H1 (cell line): Measurements from ENCODE around the gene RPL14. TPM values are rescaled to one million over a fixed set of nuclear protein-coding genes. Genes with fewer than 3 reads are reported as not detected.

Experiments
- BRCA1 ChIP-seq: IDR thresholded peaks from 2 replicates; pipeline ENCODE4 v1.6.1; 2012; ENCODE audit warnings: low read depth, low read length, improper control_type of control experiment
- CEBPB ChIP-seq: IDR thresholded peaks from 2 replicates; pipeline ENCODE4 v1.6.1; 2012; ENCODE audit warnings: low read depth, low read length
- CREB1 ChIP-seq: IDR thresholded peaks from 2 replicates; pipeline ENCODE4 v1.6.1; 2012; ENCODE audit warnings: inconsistent platforms
- EGR1 ChIP-seq: IDR thresholded peaks from 2 replicates; pipeline ENCODE4 v1.6.1; 2011; ENCODE audit warnings: low read depth, low read length, borderline replicate concordance
- EP300 ChIP-seq, 2 experiments: IDR thresholded peaks; 1 replicate in 1 of 2; 2 replicates in 1 of 2; pipeline ENCODE4 v1.6.1; 2011 to 2012; ENCODE audit warnings: low read depth in 2 of 2, low read length in 2 of 2, mild to moderate bottlenecking in 2 of 2, borderline replicate concordance in 1 of 2, inconsistent platforms in 1 of 2, moderate library complexity in 1 of 2
- PHF8 ChIP-seq: fragments of 200-600 bp; sonication (generic); conservative IDR thresholded peaks from 2 replicates; pipeline ENCODE4 v1.7.1; 2012; ENCODE audit warnings: low read depth, mild to moderate bottlenecking, inconsistent platforms, low read length, moderate library complexity
- SIN3A ChIP-seq, 2 experiments: IDR thresholded peaks in 1 of 2; conservative IDR thresholded peaks in 1 of 2; 2 replicates each; pipeline ENCODE4 v1.6.1; 2011 to 2012; ENCODE audit warnings: low read length in 2 of 2, improper control_type of control experiment in 1 of 2, low read depth in 1 of 2, mild to moderate bottlenecking in 1 of 2
- SUZ12 ChIP-seq: fragments of 200-600 bp; sonication (generic); IDR thresholded peaks from 2 replicates; pipeline ENCODE4 v1.6.1; 2012; ENCODE audit warnings: mild to moderate bottlenecking, inconsistent platforms, low read length, moderate library complexity, mixed read lengths
- TBP ChIP-seq: IDR thresholded peaks from 2 replicates; pipeline ENCODE4 v1.6.1; 2011; ENCODE audit warnings: low read depth, low read length, improper control_type of control experiment
- polyA plus RNA-seq, 7 experiments: library from polyadenylated mRNA; depleted of rRNA in 3 of 7; stranded (reverse) in 5 of 7; unstranded in 2 of 7; fragments of >200 nt in 5 of 7; fragments of 200-250 nt in 2 of 7; gene quantifications; 1 replicate in 5 of 7; 2 replicates in 1 of 7; 4 replicates in 1 of 7; pipeline versions ENCODE4 v1.2.1 to v1.2.3, GENCODE V29; 2011 to 2013; ENCODE audit warnings: missing spikeins in 2 of 7, mixed read lengths in 2 of 7
- total RNA-seq: library from RNA; stranded (reverse); fragmentation: NEBNext Ultra II Directional; extraction: Animal tissue kit (Norgen Biotek cat#: 25700); gene quantifications from 2 replicates; pipeline ENCODE4 v1.2.1, GENCODE V29; 2021
- TF ChIP-seq, protein P1 (sequence below): fragments of 300-600 bp; sonication (generic); IDR thresholded peaks from 2 replicates; pipeline ENCODE4 v1.7.1; 2012; ENCODE audit warnings: low read length, moderate library complexity, mild to moderate bottlenecking, inconsistent platforms; ENCODE audit not compliant: insufficient replicate concordance

Gene RPL14
- total and polyA plus RNA-seq, 2 of the 8 experiments (the other 6 are each of a cell fraction or from before 2014, with no cell fraction given): 1,192 to 2,341 TPM

DNA sequence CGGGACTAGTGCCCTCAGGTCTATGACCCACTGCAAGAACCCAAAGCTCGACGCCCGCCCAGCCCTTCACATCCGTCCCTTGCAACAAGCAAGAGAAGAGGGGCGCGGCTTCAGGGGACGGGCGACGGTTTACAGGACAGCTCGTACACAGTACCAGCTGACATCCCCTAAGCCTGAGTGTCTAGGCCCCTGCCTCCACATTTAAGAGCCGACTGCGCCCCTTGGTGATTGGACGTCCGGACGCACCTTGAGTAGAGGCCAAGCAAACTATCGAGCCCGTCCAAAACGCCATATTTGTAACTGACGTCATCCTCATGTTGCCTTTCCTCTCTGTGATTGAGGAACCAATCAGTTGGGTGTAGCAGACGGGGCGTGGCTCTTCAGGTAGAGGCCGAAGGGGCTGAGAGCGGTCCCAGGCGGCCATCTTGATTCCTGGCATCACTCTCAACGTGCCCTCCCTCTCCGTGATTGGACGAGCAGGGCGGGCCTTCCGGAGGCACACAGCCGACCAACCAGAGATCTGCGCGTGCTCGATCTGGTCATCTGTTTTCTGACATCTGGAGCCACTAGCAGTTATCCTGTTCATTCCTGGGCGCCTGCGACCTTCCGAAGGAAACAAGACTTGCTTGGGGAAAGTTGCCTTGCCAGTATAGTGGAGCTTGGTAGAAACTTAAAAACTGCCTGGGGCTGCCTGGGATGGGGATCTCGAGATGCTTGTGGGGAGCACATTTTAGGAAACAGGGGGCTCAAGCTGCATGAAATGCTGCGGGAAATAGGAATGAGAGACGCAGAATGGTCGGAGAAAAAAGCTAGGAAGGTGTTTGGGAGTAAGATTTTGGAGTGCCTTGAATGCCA lies 4.0 kb upstream of the RPL14 start (continued):
- TF ChIP-seq EGR1 (no peak), TBP (peak; percentile 85), SIN3A (conservative IDR thresholded peaks at IDR 0.05 in 1 of 2, IDR thresholded peaks at IDR 0.05 in 1 of 2; ENCODE audit: low read depth in 1 of 2, low read length in 2 of 2) (peak; percentile 67 to 92; a peak in 2 of 4 replicates), BRCA1 (no peak), EP300 (IDR thresholded peaks at IDR 0.05; ENCODE audit: borderline replicate concordance in 1 of 2, low read depth in 2 of 2, low read length in 2 of 2) (no peak), CEBPB (0 out of 2 replicates have a peak, but pooled peaks have one; percentile 19), CREB1 (peak; percentile 90), SUZ12 (no peak), PHF8 (peak; percentile 74)
- TF ChIP-seq, protein P1, sequence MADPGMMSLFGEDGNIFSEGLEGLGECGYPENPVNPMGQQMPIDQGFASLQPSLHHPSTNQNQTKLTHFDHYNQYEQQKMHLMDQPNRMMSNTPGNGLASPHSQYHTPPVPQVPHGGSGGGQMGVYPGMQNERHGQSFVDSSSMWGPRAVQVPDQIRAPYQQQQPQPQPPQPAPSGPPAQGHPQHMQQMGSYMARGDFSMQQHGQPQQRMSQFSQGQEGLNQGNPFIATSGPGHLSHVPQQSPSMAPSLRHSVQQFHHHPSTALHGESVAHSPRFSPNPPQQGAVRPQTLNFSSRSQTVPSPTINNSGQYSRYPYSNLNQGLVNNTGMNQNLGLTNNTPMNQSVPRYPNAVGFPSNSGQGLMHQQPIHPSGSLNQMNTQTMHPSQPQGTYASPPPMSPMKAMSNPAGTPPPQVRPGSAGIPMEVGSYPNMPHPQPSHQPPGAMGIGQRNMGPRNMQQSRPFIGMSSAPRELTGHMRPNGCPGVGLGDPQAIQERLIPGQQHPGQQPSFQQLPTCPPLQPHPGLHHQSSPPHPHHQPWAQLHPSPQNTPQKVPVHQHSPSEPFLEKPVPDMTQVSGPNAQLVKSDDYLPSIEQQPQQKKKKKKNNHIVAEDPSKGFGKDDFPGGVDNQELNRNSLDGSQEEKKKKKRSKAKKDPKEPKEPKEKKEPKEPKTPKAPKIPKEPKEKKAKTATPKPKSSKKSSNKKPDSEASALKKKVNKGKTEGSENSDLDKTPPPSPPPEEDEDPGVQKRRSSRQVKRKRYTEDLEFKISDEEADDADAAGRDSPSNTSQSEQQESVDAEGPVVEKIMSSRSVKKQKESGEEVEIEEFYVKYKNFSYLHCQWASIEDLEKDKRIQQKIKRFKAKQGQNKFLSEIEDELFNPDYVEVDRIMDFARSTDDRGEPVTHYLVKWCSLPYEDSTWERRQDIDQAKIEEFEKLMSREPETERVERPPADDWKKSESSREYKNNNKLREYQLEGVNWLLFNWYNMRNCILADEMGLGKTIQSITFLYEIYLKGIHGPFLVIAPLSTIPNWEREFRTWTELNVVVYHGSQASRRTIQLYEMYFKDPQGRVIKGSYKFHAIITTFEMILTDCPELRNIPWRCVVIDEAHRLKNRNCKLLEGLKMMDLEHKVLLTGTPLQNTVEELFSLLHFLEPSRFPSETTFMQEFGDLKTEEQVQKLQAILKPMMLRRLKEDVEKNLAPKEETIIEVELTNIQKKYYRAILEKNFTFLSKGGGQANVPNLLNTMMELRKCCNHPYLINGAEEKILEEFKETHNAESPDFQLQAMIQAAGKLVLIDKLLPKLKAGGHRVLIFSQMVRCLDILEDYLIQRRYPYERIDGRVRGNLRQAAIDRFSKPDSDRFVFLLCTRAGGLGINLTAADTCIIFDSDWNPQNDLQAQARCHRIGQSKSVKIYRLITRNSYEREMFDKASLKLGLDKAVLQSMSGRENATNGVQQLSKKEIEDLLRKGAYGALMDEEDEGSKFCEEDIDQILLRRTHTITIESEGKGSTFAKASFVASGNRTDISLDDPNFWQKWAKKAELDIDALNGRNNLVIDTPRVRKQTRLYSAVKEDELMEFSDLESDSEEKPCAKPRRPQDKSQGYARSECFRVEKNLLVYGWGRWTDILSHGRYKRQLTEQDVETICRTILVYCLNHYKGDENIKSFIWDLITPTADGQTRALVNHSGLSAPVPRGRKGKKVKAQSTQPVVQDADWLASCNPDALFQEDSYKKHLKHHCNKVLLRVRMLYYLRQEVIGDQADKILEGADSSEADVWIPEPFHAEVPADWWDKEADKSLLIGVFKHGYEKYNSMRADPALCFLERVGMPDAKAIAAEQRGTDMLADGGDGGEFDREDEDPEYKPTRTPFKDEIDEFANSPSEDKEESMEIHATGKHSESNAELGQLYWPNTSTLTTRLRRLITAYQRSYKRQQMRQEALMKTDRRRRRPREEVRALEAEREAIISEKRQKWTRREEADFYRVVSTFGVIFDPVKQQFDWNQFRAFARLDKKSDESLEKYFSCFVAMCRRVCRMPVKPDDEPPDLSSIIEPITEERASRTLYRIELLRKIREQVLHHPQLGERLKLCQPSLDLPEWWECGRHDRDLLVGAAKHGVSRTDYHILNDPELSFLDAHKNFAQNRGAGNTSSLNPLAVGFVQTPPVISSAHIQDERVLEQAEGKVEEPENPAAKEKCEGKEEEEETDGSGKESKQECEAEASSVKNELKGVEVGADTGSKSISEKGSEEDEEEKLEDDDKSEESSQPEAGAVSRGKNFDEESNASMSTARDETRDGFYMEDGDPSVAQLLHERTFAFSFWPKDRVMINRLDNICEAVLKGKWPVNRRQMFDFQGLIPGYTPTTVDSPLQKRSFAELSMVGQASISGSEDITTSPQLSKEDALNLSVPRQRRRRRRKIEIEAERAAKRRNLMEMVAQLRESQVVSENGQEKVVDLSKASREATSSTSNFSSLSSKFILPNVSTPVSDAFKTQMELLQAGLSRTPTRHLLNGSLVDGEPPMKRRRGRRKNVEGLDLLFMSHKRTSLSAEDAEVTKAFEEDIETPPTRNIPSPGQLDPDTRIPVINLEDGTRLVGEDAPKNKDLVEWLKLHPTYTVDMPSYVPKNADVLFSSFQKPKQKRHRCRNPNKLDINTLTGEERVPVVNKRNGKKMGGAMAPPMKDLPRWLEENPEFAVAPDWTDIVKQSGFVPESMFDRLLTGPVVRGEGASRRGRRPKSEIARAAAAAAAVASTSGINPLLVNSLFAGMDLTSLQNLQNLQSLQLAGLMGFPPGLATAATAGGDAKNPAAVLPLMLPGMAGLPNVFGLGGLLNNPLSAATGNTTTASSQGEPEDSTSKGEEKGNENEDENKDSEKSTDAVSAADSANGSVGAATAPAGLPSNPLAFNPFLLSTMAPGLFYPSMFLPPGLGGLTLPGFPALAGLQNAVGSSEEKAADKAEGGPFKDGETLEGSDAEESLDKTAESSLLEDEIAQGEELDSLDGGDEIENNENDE: no peak
